ENCODE results near the gene TIPRL.
"Not testable (repeated sequence)": the region's sequence is repeated elsewhere in the genome, so short reads cannot be mapped to it uniquely, and the experiment has no call there.

Gene TIPRL

GRCh38 chr1:168178638-168179437, at the start of gene TIPRL:
TSS of gene TIPRL (plus strand) at chr1:168178962. CDS start at chr1:168179078, 116 bp downstream.
- DNase-seq: peak; percentile 96

- no peak for DNase-seq
Measured at GRCh38 chr1:168129933-168130332, 48.8 kb upstream of the TIPRL start.

DNA sequence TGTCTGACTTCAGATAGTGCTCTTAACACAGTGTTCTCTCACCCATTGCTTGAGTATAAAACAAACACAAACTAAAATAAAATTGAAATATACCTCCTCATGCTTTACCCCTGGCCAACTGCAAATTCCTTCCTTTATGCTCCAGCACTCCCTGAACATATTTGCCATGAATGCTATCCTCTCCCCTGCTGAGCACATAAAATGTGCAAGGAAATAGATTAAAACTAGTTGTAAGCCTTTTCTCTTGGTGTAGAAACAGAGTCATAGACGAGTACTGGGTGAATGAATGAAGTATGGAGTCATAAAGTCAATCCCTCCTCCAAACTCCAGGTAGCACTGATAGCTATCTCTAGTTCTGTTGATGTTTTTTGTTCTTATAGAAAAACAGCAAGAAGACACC, 44.6 kb upstream of the TIPRL start:
- no peak for DNase-seq

DNA sequence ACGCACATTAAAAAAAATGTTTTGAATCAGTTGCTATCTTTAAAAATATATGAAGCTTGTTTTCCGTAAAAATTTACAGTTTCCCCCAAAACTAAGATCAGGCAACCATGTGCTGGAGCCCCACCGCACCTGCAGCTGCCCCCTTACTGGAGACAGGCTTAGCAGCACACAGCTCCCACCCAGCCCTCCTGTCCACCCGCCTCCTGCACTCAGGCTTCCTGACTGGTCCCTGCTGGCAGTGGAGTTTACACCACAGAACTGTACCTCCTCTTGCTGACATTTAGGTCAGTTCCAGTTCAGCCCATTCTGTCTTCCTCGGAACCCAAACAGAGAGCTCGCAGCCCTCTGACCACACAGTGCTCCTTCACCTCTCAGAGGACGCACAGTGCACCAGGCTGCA, 44.1 kb upstream of the TIPRL start:
- no peak for DNase-seq

GRCh38 chr1:168135116-168135920, 43.4 kb upstream of the TIPRL start:
- no peak for DNase-seq

- peak; percentile 59 for DNase-seq
Measured at GRCh38 chr1:168135921-168136708, 42.6 kb upstream of the TIPRL start.

GRCh38 chr1:168136709-168137514, 41.9 kb upstream of the TIPRL start, which contains the start of gene GPR161:
TSS of gene GPR161 (minus strand) at chr1:168136930. CDS start at chr1:168104850, 32,080 bp downstream.
- peak; percentile 61 for DNase-seq

- no peak for DNase-seq
Measured at GRCh38 chr1:168137515-168137821, 41.3 kb upstream of the TIPRL start.

- DNase-seq: no peak
Measured at GRCh38 chr1:168138134-168138533, 40.6 kb upstream of the TIPRL start.

- DNase-seq: no peak
Measured at GRCh38 chr1:168139070-168139469, 39.7 kb upstream of the TIPRL start.

- DNase-seq: no peak
Measured at GRCh38 chr1:168141871-168142385, 36.8 kb upstream of the TIPRL start.

- peak; percentile 99 for DNase-seq
Measured at GRCh38 chr1:168145184-168146159, 33.3 kb upstream of the TIPRL start.

- no peak for DNase-seq
Measured at GRCh38 chr1:168146160-168146539, 32.6 kb upstream of the TIPRL start.

GRCh38 chr1:168146626-168147025, 32.1 kb upstream of the TIPRL start:
- no peak for DNase-seq

DNA sequence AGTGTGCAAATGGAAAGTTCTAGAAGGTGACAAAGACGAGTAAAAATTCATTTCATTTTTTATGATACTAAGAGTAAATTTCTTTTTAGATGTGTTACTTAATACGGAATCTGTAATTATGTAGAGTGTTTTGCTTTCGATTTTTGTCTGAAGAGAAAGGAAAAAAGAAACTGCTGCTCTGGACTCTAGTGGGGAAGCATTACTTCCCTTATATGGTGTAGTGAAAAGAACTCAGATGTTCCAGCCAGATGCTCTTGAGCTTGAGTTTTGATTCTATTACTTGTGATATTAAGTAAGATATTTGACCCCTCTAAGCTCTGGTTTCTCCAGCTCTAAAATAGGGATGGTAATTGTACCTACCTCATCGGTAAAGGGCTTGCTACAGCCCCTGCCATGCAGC, 29.8 kb upstream of the TIPRL start:
- DNase-seq: no peak

- DNase-seq: no peak
Measured at GRCh38 chr1:168150283-168150682, 28.5 kb upstream of the TIPRL start.

DNA sequence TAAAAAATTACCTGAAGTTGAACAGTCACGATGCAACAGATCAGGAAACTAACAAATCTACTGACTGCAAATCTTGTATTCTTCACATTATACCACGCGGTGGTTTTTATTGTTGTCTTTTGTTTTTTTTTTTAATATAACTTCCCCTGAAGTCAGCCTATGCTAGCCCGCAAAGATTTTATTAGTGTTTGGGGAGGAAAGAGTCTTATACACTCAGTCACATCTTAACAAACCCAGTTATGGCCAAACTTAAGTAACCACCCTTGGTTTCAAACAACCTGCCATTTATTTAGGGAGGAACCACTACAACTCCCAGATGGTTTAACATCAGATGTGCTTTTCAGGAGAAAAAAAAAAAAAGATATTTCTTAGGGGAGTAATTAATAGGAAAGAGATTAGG, 26.8 kb upstream of the TIPRL start:
- DNase-seq: no peak

GRCh38 chr1:168154707-168155106, 24.1 kb upstream of the TIPRL start:
- DNase-seq: not testable (repeated sequence)

DNA sequence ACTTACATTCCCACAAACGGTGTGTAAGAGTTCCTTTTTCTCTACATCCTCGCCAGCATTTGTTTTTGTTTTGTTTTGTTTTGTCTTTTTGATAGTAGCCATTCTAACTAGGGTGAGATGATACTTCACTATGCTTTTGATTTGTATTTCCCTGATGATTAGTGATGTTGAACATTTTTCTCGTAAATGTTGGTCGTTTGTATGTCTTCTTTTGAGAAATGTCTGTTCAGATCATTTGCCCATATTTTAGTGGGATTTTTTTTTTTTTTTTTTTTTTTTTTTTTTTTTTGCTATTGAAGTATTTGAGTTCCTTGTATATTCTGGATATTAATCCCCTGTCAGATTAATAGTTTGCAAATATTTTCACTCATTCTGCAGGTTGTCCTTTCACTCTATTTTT, 22.9 kb upstream of the TIPRL start:
- DNase-seq: no peak

- DNase-seq: no peak
Measured at GRCh38 chr1:168157638-168158037, 21.1 kb upstream of the TIPRL start.

GRCh38 chr1:168159251-168159650, 19.5 kb upstream of the TIPRL start:
- DNase-seq: no peak

Data from activated CD8-positive, alpha-beta memory T cell treated with anti-CD3 and anti-CD28 coated beads, Interleukin-2, amount 50 U/mL, for 48 hours (primary cell).